HepG2 (cell line): Measurements from ENCODE around the gene C11orf24. TPM values are rescaled to one million over a fixed set of nuclear protein-coding genes. Genes with fewer than 3 reads are reported as not detected.

ENCODE experiments used
- AKAP8 ChIP-seq: sonication (generic); formaldehyde crosslinking; IDR thresholded peaks from 2 replicates; pipeline ENCODE4 v1.5.1; 2020; ENCODE audit warnings: mild to moderate bottlenecking, missing genetic modification reagents
- ATM ChIP-seq: fragments of 450-650 bp; IDR thresholded peaks from 2 replicates; pipeline ENCODE4 v1.7.1; 2017; ENCODE audit warnings: mild to moderate bottlenecking, borderline replicate concordance
- CENPT ChIP-seq: sonication (generic); formaldehyde crosslinking; IDR thresholded peaks from 2 replicates; pipeline ENCODE4 v1.8.0; 2022; ENCODE audit warnings: low read depth, mild to moderate bottlenecking, moderate library complexity, missing genetic modification reagents
- FOXA1 ChIP-seq, 2 experiments: fragments of 450-650 bp in 1 of 2; sonication (generic) in 1 of 2; formaldehyde crosslinking in 1 of 2; IDR thresholded peaks; 2 replicates each; pipeline versions ENCODE4 v1.4.0 to v1.6.1; 2016 to 2020; ENCODE audit warnings: missing genetic modification reagents in 1 of 2
- HIVEP1 ChIP-seq: sonication (generic); formaldehyde crosslinking; IDR thresholded peaks from 2 replicates; pipeline ENCODE4 v1.4.0; 2020; ENCODE audit warnings: mild to moderate bottlenecking, missing genetic modification reagents
- PHF8 ChIP-seq: sonication (generic); formaldehyde crosslinking; IDR thresholded peaks from 2 replicates; pipeline ENCODE4 v1.5.0; 2020; ENCODE audit warnings: missing genetic modification reagents
- PRMT3 ChIP-seq: sonication (generic); formaldehyde crosslinking; IDR thresholded peaks from 2 replicates; pipeline ENCODE4 v1.8.1; 2022; ENCODE audit warnings: low read depth, mild to moderate bottlenecking, moderate library complexity, missing genetic modification reagents, borderline replicate concordance
- SRY ChIP-seq: sonication (generic); formaldehyde crosslinking; IDR thresholded peaks from 2 replicates; pipeline ENCODE4 v1.8.0; 2022; ENCODE audit warnings: mild to moderate bottlenecking, missing genetic modification reagents
- ZNF136 ChIP-seq: sonication (generic); formaldehyde crosslinking; IDR thresholded peaks from 2 replicates; pipeline ENCODE4 v1.8.1; 2022; ENCODE audit warnings: low read depth, mild to moderate bottlenecking, moderate library complexity, missing genetic modification reagents
- ZNF460 ChIP-seq: sonication (generic); formaldehyde crosslinking; IDR thresholded peaks from 2 replicates; pipeline ENCODE4 v1.5.1; 2020; ENCODE audit warnings: missing genetic modification reagents, mild to moderate bottlenecking, borderline replicate concordance
- ZNF816 ChIP-seq: sonication (generic); formaldehyde crosslinking; IDR thresholded peaks from 2 replicates; pipeline ENCODE4 v1.8.0; 2022; ENCODE audit warnings: missing genetic modification reagents, mild to moderate bottlenecking, borderline replicate concordance
- ZNF891 ChIP-seq: sonication (generic); formaldehyde crosslinking; IDR thresholded peaks from 2 replicates; pipeline ENCODE4 v1.5.0; 2020; ENCODE audit warnings: mild to moderate bottlenecking, missing genetic modification reagents
- polyA plus RNA-seq, 8 experiments: library from polyadenylated mRNA; depleted of rRNA in 3 of 8; stranded (reverse) in 7 of 8; unstranded in 1 of 8; fragments of >200 nt; fragmentation: Illumina TruSeq in 4 of 8; extraction: Trizol in 4 of 8; gene quantifications; 2 replicates each; pipeline versions ENCODE4 v1.2.1 to v1.2.3, GENCODE V29; 2011 to 2016; ENCODE audit warnings: low read depth in 4 of 8, missing spikeins in 1 of 8, mixed read lengths in 1 of 8; ENCODE audit not compliant: insufficient read depth in 1 of 8
- total RNA-seq, 5 experiments: library from RNA; depleted of rRNA; stranded (reverse); fragments of >200 nt; fragmentation: Illumina TruSeq; extraction: Trizol; gene quantifications; 2 replicates each; pipeline ENCODE4 v1.2.3, GENCODE V29; 2016; ENCODE audit warnings: low read depth in 1 of 5
- TF ChIP-seq, protein P1 (sequence below): sonication (generic); formaldehyde crosslinking; IDR thresholded peaks from 2 replicates; pipeline ENCODE4 v1.4.0; 2020; ENCODE audit warnings: missing genetic modification reagents, borderline replicate concordance
- TF ChIP-seq, protein P2 (sequence below): sonication (generic); formaldehyde crosslinking; IDR thresholded peaks from 2 replicates; pipeline ENCODE4 v1.4.0; 2020; ENCODE audit warnings: missing genetic modification reagents
- TF ChIP-seq, protein P3 (sequence below): sonication (generic); formaldehyde crosslinking; IDR thresholded peaks from 2 replicates; pipeline ENCODE4 v1.5.0; 2020; ENCODE audit warnings: mild to moderate bottlenecking, missing genetic modification reagents
- TF ChIP-seq, protein P4 (sequence below): sonication (generic); formaldehyde crosslinking; IDR thresholded peaks from 2 replicates; pipeline ENCODE4 v1.4.0; 2020; ENCODE audit warnings: missing genetic modification reagents
- TF ChIP-seq, protein P5 (sequence below): sonication (generic); formaldehyde crosslinking; IDR thresholded peaks from 2 replicates; pipeline ENCODE4 v1.5.1; 2020; ENCODE audit warnings: missing genetic modification reagents, mild to moderate bottlenecking, borderline replicate concordance

Gene C11orf24
- total and polyA plus RNA-seq, 2 of the 13 experiments (the other 11 are each of a cell fraction or from before 2014, with no cell fraction given), result 52.9 to 55.5 TPM

DNA sequence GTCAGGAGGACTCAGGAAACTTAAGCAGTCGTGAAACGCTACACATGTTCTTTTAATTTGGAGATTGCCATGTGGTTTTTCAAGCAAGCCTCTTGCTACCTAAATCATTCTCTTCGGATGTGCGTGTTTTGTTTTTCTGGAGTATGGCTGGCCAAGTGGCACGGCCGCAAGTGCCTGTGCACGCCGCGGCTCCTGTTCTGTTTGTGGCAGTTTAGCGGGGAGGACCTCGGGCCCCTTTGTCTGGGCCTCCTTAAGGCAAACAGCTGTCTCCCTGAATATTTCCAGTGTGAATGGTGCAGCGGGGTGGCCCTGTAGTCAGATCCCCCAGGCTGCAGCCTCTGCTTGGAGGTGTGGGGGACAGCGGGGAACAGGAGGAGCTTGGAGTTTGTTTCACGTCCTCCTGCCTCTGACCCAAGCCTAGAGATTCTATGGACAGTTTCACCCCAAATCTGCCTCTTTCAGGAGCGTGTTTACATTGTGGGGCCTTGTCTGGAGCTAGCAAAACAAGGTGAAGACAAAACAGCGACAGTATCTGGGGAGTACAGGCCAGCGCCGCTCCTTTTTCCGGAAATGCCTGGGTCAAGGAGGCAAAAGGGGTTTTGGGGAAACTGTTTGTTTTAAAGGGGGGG is 41.9 kb upstream of the C11orf24 start (continued):
- 0 out of 2 replicates have a peak, but pooled peaks have one; percentile 23 for TF ChIP-seq AKAP8
- TF ChIP-seq ZNF136 (CRISPR knock-in tag), result 0 out of 2 replicates have a peak, but pooled peaks have one; percentile 12
- TF ChIP-seq, protein P1, sequence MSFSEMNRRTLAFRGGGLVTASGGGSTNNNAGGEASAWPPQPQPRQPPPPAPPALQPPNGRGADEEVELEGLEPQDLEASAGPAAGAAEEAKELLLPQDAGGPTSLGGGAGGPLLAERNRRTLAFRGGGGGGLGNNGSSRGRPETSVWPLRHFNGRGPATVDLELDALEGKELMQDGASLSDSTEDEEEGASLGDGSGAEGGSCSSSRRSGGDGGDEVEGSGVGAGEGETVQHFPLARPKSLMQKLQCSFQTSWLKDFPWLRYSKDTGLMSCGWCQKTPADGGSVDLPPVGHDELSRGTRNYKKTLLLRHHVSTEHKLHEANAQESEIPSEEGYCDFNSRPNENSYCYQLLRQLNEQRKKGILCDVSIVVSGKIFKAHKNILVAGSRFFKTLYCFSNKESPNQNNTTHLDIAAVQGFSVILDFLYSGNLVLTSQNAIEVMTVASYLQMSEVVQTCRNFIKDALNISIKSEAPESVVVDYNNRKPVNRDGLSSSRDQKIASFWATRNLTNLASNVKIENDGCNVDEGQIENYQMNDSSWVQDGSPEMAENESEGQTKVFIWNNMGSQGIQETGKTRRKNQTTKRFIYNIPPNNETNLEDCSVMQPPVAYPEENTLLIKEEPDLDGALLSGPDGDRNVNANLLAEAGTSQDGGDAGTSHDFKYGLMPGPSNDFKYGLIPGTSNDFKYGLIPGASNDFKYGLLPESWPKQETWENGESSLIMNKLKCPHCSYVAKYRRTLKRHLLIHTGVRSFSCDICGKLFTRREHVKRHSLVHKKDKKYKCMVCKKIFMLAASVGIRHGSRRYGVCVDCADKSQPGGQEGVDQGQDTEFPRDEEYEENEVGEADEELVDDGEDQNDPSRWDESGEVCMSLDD (CRISPR knock-in tag), result peak; percentile 69; the same call in 1 of the 2 replicates
- TF ChIP-seq PRMT3 (CRISPR knock-in tag), result no peak
- TF ChIP-seq, protein P2, sequence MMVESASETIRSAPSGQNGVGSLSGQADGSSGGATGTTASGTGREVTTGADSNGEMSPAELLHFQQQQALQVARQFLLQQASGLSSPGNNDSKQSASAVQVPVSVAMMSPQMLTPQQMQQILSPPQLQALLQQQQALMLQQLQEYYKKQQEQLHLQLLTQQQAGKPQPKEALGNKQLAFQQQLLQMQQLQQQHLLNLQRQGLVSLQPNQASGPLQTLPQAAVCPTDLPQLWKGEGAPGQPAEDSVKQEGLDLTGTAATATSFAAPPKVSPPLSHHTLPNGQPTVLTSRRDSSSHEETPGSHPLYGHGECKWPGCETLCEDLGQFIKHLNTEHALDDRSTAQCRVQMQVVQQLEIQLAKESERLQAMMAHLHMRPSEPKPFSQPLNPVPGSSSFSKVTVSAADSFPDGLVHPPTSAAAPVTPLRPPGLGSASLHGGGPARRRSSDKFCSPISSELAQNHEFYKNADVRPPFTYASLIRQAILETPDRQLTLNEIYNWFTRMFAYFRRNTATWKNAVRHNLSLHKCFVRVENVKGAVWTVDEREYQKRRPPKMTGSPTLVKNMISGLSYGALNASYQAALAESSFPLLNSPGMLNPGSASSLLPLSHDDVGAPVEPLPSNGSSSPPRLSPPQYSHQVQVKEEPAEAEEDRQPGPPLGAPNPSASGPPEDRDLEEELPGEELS, result peak; percentile 70
- TF ChIP-seq, protein P3, sequence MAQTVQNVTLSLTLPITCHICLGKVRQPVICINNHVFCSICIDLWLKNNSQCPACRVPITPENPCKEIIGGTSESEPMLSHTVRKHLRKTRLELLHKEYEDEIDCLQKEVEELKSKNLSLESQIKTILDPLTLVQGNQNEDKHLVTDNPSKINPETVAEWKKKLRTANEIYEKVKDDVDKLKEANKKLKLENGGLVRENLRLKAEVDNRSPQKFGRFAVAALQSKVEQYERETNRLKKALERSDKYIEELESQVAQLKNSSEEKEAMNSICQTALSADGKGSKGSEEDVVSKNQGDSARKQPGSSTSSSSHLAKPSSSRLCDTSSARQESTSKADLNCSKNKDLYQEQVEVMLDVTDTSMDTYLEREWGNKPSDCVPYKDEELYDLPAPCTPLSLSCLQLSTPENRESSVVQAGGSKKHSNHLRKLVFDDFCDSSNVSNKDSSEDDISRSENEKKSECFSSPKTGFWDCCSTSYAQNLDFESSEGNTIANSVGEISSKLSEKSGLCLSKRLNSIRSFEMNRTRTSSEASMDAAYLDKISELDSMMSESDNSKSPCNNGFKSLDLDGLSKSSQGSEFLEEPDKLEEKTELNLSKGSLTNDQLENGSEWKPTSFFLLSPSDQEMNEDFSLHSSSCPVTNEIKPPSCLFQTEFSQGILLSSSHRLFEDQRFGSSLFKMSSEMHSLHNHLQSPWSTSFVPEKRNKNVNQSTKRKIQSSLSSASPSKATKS (CRISPR knock-in tag), result no peak
- TF ChIP-seq, protein P4, sequence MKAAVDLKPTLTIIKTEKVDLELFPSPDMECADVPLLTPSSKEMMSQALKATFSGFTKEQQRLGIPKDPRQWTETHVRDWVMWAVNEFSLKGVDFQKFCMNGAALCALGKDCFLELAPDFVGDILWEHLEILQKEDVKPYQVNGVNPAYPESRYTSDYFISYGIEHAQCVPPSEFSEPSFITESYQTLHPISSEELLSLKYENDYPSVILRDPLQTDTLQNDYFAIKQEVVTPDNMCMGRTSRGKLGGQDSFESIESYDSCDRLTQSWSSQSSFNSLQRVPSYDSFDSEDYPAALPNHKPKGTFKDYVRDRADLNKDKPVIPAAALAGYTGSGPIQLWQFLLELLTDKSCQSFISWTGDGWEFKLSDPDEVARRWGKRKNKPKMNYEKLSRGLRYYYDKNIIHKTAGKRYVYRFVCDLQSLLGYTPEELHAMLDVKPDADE (CRISPR knock-in tag), result no peak
- TF ChIP-seq FOXA1 (IDR thresholded peaks at IDR 0.05), result no peak
- TF ChIP-seq FOXA1 (CRISPR knock-in tag; IDR thresholded peaks at IDR 0.05), result peak; percentile 84
- TF ChIP-seq SRY (CRISPR knock-in tag), result peak; percentile 47; the same call in 1 of the 2 replicates
- no peak for TF ChIP-seq HIVEP1 (CRISPR knock-in tag)
- TF ChIP-seq ZNF891 (CRISPR knock-in tag), result 0 out of 2 replicates have a peak, but pooled peaks have one; percentile 60
- TF ChIP-seq CENPT (CRISPR knock-in tag), result no peak
- no peak for TF ChIP-seq ZNF816 (CRISPR knock-in tag)
- TF ChIP-seq, protein P5, sequence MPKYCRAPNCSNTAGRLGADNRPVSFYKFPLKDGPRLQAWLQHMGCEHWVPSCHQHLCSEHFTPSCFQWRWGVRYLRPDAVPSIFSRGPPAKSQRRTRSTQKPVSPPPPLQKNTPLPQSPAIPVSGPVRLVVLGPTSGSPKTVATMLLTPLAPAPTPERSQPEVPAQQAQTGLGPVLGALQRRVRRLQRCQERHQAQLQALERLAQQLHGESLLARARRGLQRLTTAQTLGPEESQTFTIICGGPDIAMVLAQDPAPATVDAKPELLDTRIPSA (CRISPR knock-in tag), result 0 out of 2 replicates have a peak, but pooled peaks have one; percentile 43
- no peak for TF ChIP-seq ZNF460
- peak; percentile 25 for TF ChIP-seq PHF8 (CRISPR knock-in tag)
- no peak for TF ChIP-seq ATM
